ENCODE data around the gene ZFR. TPM values are rescaled to one million over a fixed set of nuclear protein-coding genes. Genes with fewer than 3 reads are reported as not detected.

ZFR gene
- polyA plus RNA-seq, 3 donors: 29.8 to 81.8 (median 62.3) TPM

GRCh38 chr5:32319392-32319791 lies 125.1 kb downstream of the ZFR start:
- peaks cover 31 to 41% of the 10 kb centered on the region in 2 donors for H3K9me3 ChIP-seq (replicated peaks in 1 of 2; ENCODE audit: control insufficient read depth in 1 of 2, insufficient read depth in 1 of 2, low read length in 2 of 2)
- H3K4me3 ChIP-seq (replicated peaks in 1 of 3; ENCODE audit: low read depth in 2 of 3, low read length in 3 of 3): no peak overlapping the region
- H3K27ac ChIP-seq (ENCODE audit: low read depth in 1 of 2, low read length in 2 of 2): no peak overlapping the region
- Mint-ChIP-seq H3K9me3 (peaks cover 15 to 43% (median 32%) of the 10 kb centered on the region in 7 donors), H3K27me3 (ENCODE audit: low read depth in 3 of 3) (peaks cover 3% of the 10 kb centered on the region in 3 donors), H3K27ac (peak overlapping the region in 1 of 7 donors; percentile 26), H3K36me3 (no peaks in the 10 kb centered on the region), H3K4me3 (no peak overlapping the region), H3K4me1 (no peaks in the 10 kb centered on the region)
- H3K79me2 ChIP-seq (ENCODE audit: insufficient read depth, low read length): no peaks in the 10 kb centered on the region
- DNase-seq: no peak
- H3K4me2 ChIP-seq (replicated peaks; ENCODE audit: extremely low read depth, low read length, poor library complexity, severe bottlenecking): no peak overlapping the region
- H3K27me3 ChIP-seq (ENCODE audit: control insufficient read depth in 2 of 2, insufficient read depth in 2 of 2, low read length in 2 of 2): no peaks in the 10 kb centered on the region
- H3K36me3 ChIP-seq (replicated peaks in 1 of 2; ENCODE audit: control insufficient read depth in 1 of 2, insufficient read depth in 2 of 2, low read length in 2 of 2): no peaks in the 10 kb centered on the region
- WGBS (ENCODE audit: insufficient coverage): 92% methylated on average over 7 of the region's 7 CpGs
- intact Hi-C loops (cut with micrococcal nuclease): loop anchor here in 1 of 2 donors (10.0 kb wide), 1 partner anchor 85 kb away; no protein-coding TSS in a partner anchor
- no peak overlapping the region for H3K9ac ChIP-seq (ENCODE audit: insufficient read depth, low read length, poor library complexity, severe bottlenecking)
- H4K20me1 ChIP-seq (ENCODE audit: insufficient read depth, low read length): no peaks in the 10 kb centered on the region
- no peaks in the 10 kb centered on the region for H3K4me1 ChIP-seq (ENCODE audit: control insufficient read depth in 1 of 2, insufficient read depth in 2 of 2, low read length in 2 of 2)
- TF ChIP-seq CTCF (IDR thresholded peaks at IDR 0.05): no peak
- no peak overlapping the region for H2AFZ ChIP-seq (ENCODE audit: insufficient read depth, low read depth, low read length, poor library complexity, severe bottlenecking)

GRCh38 chr5:32317041-32317440 lies 127.5 kb downstream of the ZFR start:
- no peak overlapping the region for H3K4me3 Mint-ChIP-seq
- Histone ChIP-seq H3K27ac (ENCODE audit: low read depth in 1 of 2, low read length in 2 of 2) (no peak overlapping the region), H4K20me1 (ENCODE audit: insufficient read depth, low read length) (no peaks in the 10 kb centered on the region), H3K4me2 (replicated peaks; ENCODE audit: extremely low read depth, low read length, poor library complexity, severe bottlenecking) (no peak overlapping the region), H3K9me3 (replicated peaks in 1 of 2; ENCODE audit: control insufficient read depth in 1 of 2, insufficient read depth in 1 of 2, low read length in 2 of 2) (peaks cover 14 to 20% of the 10 kb centered on the region in 2 donors), H3K36me3 (replicated peaks in 1 of 2; ENCODE audit: control insufficient read depth in 1 of 2, insufficient read depth in 2 of 2, low read length in 2 of 2) (no peaks in the 10 kb centered on the region), H3K4me3 (replicated peaks in 1 of 3; ENCODE audit: low read depth in 2 of 3, low read length in 3 of 3) (no peak overlapping the region), H3K4me1 (ENCODE audit: control insufficient read depth in 1 of 2, insufficient read depth in 2 of 2, low read length in 2 of 2) (peaks cover 3 to 6% of the 10 kb centered on the region in 2 donors), H3K27me3 (ENCODE audit: control insufficient read depth in 2 of 2, insufficient read depth in 2 of 2, low read length in 2 of 2) (no peaks in the 10 kb centered on the region), H2AFZ (ENCODE audit: insufficient read depth, low read depth, low read length, poor library complexity, severe bottlenecking) (no peak overlapping the region), H3K9ac (ENCODE audit: insufficient read depth, low read length, poor library complexity, severe bottlenecking) (no peak overlapping the region), H3K79me2 (ENCODE audit: insufficient read depth, low read length) (peaks cover 5% of the 10 kb centered on the region)
- DNase-seq: no peak
- no peak for TF ChIP-seq CTCF (IDR thresholded peaks at IDR 0.05)
- 98% methylated on average over 6 of the region's 7 CpGs for WGBS (ENCODE audit: insufficient coverage)
- H3K9me3 Mint-ChIP-seq: peaks cover 5 to 20% (median 14%) of the 10 kb centered on the region in 7 donors
- no peaks in the 10 kb centered on the region for H3K36me3 Mint-ChIP-seq
- H3K27ac Mint-ChIP-seq: no peak overlapping the region
- H3K4me1 Mint-ChIP-seq: peaks cover under 1% of the 10 kb centered on the region
- peaks cover 0 to 2% (median 0%) of the 10 kb centered on the region in 3 donors for H3K27me3 Mint-ChIP-seq (ENCODE audit: low read depth in 3 of 3)
- intact Hi-C loops (cut with micrococcal nuclease): loop anchor here in 1 of 2 donors (10.0 kb wide), 1 partner anchor 82 kb away; no protein-coding TSS in a partner anchor

Measured in CD14-positive monocyte (primary cell).